ENCODE measurements around the gene ZWILCH. TPM values are rescaled to one million over a fixed set of nuclear protein-coding genes. Genes with fewer than 3 reads are reported as not detected.
A peak's percentile ranks its signal among the peaks of the same experiment; 100 is the strongest.

ZWILCH gene
- total RNA-seq, 4 donors from 2014 or later: 4.7 to 8.9 (median 5.1) TPM

- Histone ChIP-seq H3K27me3 (no peaks in the 10 kb centered on the region), H3K4me3 (no peak overlapping the region), H3K4me1 (no peaks in the 10 kb centered on the region), H3K9me3 (no peaks in the 10 kb centered on the region), H3K36me3 (no peaks in the 10 kb centered on the region), H3K27ac (no peak overlapping the region)
- WGBS: 92% methylated on average over 9 of the region's 13 CpGs
- no peak for DNase-seq (ENCODE audit: low spot score in 2 of 2)
- TF ChIP-seq POLR2A (IDR thresholded peaks at IDR 0.05) (no peak), POLR2AphosphoS5 (IDR thresholded peaks at IDR 0.05) (no peak), EP300 (IDR thresholded peaks at IDR 0.05) (no peak), CTCF (IDR thresholded peaks at IDR 0.05) (no peak)
Measured at GRCh38 chr15:66563566-66564110, 58.5 kb downstream of the ZWILCH start.

- Histone ChIP-seq H3K4me1 (no peaks in the 10 kb centered on the region), H3K27ac (no peak overlapping the region), H3K27me3 (no peaks in the 10 kb centered on the region), H3K4me3 (no peak overlapping the region), H3K36me3 (no peaks in the 10 kb centered on the region), H3K9me3 (no peaks in the 10 kb centered on the region)
- TF ChIP-seq POLR2A (IDR thresholded peaks at IDR 0.05) (no peak), CTCF (IDR thresholded peaks at IDR 0.05) (no peak), POLR2AphosphoS5 (IDR thresholded peaks at IDR 0.05) (no peak), EP300 (IDR thresholded peaks at IDR 0.05) (no peak)
- no peak for DNase-seq (ENCODE audit: low spot score in 2 of 2)
- WGBS: 66% methylated on average over 18 of the region's 18 CpGs
Measured at GRCh38 chr15:66564136-66565041, 59.3 kb downstream of the ZWILCH start.

GRCh38 chr15:66565141-66565641, 60.1 kb downstream of the ZWILCH start:
- no peak overlapping the region for H3K27ac ChIP-seq
- no peaks in the 10 kb centered on the region for H3K36me3 ChIP-seq
- TF ChIP-seq EP300 (IDR thresholded peaks at IDR 0.05): no peak
- no peak for TF ChIP-seq CTCF (IDR thresholded peaks at IDR 0.05)
- TF ChIP-seq POLR2A (IDR thresholded peaks at IDR 0.05): no peak
- TF ChIP-seq POLR2AphosphoS5 (IDR thresholded peaks at IDR 0.05): no peak
- no peaks in the 10 kb centered on the region for H3K27me3 ChIP-seq
- no peaks in the 10 kb centered on the region for H3K4me1 ChIP-seq
- DNase-seq (ENCODE audit: low spot score in 2 of 2): peak in 1 of 2 donors; percentile 74
- WGBS: 82% methylated on average over 9 of the region's 9 CpGs
- H3K4me3 ChIP-seq: no peak overlapping the region
- H3K9me3 ChIP-seq: no peaks in the 10 kb centered on the region

GRCh38 chr15:66565741-66566144, 60.6 kb downstream of the ZWILCH start, which contains the start of gene LCTL:
LCTL (minus strand) TSS chr15:66565998; CDS start chr15:66565365, 633 bp downstream.
- Histone ChIP-seq H3K9me3 (no peaks in the 10 kb centered on the region), H3K36me3 (no peaks in the 10 kb centered on the region), H3K27ac (no peak within 1 kb of the TSS), H3K4me1 (no peaks in the 10 kb centered on the region), H3K27me3 (no peaks in the 10 kb centered on the region), H3K4me3 (no peak within 1 kb of the TSS)
- DNase-seq (ENCODE audit: low spot score in 2 of 2): no peak
- TF ChIP-seq CTCF (IDR thresholded peaks at IDR 0.05) (no peak), POLR2AphosphoS5 (IDR thresholded peaks at IDR 0.05) (no peak), EP300 (IDR thresholded peaks at IDR 0.05) (no peak), POLR2A (IDR thresholded peaks at IDR 0.05) (no peak)
- 64% methylated on average over 12 of the region's 14 CpGs for WGBS

GRCh38 chr15:66566963-66567531, 61.9 kb downstream of the ZWILCH start:
- 36% methylated on average over 15 of the region's 15 CpGs for WGBS
- H3K27ac ChIP-seq: no peak overlapping the region
- no peak for TF ChIP-seq POLR2A (IDR thresholded peaks at IDR 0.05)
- TF ChIP-seq CTCF (IDR thresholded peaks at IDR 0.05): peak in 1 of 2 donors; percentile 68

More at GRCh38 chr15:66566963-66567531, 61.9 kb downstream of the ZWILCH start:
- H3K4me1 ChIP-seq: no peaks in the 10 kb centered on the region
- no peaks in the 10 kb centered on the region for H3K9me3 ChIP-seq
- no peak overlapping the region for H3K4me3 ChIP-seq
- no peaks in the 10 kb centered on the region for H3K36me3 ChIP-seq
- no peak for DNase-seq (ENCODE audit: low spot score in 2 of 2)
- no peaks in the 10 kb centered on the region for H3K27me3 ChIP-seq
